ENCODE results near the gene MIEF1.

Gene MIEF1

DNA sequence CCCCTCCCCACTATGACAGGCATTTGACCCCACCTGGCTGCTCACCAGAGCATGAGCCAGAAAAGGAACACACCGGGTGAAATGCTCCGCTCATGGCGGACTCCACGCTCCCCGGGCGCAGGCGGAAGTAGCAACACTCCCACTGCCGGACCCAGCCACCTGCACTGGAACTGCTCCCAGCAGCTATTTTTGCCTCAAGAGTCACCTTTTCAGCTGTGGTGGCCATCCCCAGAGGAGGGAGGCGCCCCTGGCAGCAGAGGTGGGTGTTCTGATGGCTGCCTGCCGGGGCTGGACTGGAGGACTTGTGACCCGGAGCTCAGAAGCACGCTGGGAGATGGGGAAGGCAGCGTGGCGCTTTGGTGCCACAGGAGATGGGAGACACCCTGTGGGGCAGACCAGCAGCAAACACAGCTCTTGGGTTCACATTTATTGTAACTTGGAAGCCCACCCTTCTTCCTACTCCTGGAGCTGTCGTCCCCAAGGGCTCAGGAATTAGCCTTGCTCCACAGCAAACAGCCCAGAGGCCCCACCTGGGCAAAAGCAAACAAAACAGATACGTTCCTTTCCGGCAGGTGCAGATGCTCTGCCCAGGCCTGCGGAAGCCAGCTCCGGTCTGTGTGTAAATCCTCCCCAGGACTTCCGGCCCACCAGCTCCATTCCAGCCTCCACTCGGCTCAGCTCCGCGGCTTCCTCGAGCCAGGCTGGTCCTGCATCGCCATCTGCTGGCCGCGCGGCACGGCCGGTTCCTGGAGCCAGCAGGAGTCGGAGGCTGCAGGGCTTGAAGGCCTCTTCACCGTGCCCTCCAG, 26.8 kb downstream of the MIEF1 start:
- Mint-ChIP-seq H3K9me3 (no peaks in the 10 kb centered on the region), H3K36me3 (ENCODE audit: low read depth) (peaks cover 33% of the 10 kb centered on the region), H3K4me1 (peaks cover 85% of the 10 kb centered on the region), H3K27me3 (ENCODE audit: low read depth, poor library complexity) (peaks cover 3% of the 10 kb centered on the region), H3K27ac (peak overlapping the region; percentile 86), H3K4me3 (peak overlapping the region; percentile 30)
- TF ChIP-seq, protein P1, sequence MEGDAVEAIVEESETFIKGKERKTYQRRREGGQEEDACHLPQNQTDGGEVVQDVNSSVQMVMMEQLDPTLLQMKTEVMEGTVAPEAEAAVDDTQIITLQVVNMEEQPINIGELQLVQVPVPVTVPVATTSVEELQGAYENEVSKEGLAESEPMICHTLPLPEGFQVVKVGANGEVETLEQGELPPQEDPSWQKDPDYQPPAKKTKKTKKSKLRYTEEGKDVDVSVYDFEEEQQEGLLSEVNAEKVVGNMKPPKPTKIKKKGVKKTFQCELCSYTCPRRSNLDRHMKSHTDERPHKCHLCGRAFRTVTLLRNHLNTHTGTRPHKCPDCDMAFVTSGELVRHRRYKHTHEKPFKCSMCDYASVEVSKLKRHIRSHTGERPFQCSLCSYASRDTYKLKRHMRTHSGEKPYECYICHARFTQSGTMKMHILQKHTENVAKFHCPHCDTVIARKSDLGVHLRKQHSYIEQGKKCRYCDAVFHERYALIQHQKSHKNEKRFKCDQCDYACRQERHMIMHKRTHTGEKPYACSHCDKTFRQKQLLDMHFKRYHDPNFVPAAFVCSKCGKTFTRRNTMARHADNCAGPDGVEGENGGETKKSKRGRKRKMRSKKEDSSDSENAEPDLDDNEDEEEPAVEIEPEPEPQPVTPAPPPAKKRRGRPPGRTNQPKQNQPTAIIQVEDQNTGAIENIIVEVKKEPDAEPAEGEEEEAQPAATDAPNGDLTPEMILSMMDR (IDR thresholded peaks at IDR 0.05) = peak; percentile 98
- DNase-seq = peak; percentile 93

DNA sequence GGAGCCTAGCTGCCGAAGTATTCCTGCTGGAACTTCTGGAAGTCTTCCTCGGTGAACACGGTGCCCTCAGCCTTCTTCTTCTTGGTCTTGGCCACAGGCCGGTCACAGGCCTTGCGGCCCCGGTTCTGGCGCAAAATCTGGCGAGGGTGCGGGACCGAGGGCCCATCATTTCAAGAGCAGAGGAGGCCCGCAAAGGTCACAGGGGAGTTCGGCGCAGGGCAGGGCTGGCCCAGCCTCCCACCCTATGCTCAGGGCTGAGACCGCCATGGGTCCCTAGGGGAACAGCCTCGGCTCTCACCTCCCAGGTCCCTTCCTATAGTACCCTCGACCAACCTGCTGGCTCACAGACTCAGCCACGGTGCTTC, 27.4 kb downstream of the MIEF1 start:
- H3K4me1 Mint-ChIP-seq = peaks cover 86% of the 10 kb centered on the region
- H3K27ac Mint-ChIP-seq = no peak overlapping the region
- no peak overlapping the region for H3K4me3 Mint-ChIP-seq
- peaks cover 28% of the 10 kb centered on the region for H3K36me3 Mint-ChIP-seq (ENCODE audit: low read depth)
- TF ChIP-seq, protein P1 (IDR thresholded peaks at IDR 0.05) = no peak
- DNase-seq = no peak
- peaks cover 3% of the 10 kb centered on the region for H3K27me3 Mint-ChIP-seq (ENCODE audit: low read depth, poor library complexity)
- no peaks in the 10 kb centered on the region for H3K9me3 Mint-ChIP-seq

DNA sequence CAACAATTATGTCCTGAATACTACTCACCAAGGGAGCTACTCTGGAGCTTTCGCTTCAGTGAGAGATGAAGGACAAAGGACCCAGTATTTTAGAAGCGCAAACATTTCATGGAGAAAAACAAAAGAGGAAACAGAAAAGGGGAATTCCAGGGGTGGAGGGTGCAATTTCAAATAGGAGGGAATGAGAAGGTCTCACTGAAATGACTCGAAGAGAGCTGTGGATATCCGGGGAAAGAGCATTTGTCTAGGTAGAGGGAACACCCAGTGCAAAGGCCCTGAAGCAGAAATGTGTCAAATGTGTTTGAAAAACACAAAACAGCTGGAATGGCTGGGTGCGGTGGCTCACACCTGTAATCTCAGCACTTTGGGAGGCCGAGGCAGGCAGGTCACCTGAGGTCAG, 28.0 kb downstream of the MIEF1 start:
- H3K9me3 Mint-ChIP-seq = no peaks in the 10 kb centered on the region
- H3K36me3 Mint-ChIP-seq (ENCODE audit: low read depth) = peaks cover 23% of the 10 kb centered on the region
- no peak for DNase-seq
- TF ChIP-seq, protein P1 (IDR thresholded peaks at IDR 0.05) = no peak
- H3K27ac Mint-ChIP-seq = no peak overlapping the region
- H3K4me3 Mint-ChIP-seq = peak overlapping the region; percentile 4
- H3K27me3 Mint-ChIP-seq (ENCODE audit: low read depth, poor library complexity) = peaks cover 3% of the 10 kb centered on the region
- H3K4me1 Mint-ChIP-seq = peaks cover 81% of the 10 kb centered on the region

DNA sequence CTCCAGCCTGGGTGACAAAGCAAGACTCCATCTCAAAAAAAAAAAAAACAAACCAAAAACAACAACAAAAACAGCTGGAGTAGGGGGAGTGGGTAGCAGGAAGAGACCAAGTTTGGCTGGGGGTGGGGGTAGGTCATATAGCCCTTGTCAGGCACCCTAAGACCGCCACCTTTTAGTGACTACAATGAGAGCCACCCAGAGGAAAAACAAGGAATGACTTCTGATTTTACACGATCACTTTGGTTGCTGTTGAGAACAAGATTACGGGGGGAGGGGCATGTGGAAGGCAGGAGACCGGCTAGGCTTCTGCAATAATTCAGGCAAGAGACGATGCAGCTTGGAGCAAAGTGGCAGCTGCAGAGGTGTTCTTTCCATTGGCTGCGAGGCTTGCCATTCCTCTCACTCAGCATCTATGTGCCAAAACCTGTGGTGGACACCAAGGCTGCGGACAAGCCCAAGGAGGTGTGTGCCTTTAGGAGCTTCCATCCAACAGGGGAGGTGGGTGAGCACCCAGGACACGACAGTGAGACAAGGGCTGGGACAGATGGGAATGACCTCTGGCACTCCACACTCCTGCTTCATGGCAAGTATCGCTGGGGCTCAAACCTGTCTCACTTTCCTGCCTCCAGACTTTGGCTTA, 28.7 kb downstream of the MIEF1 start:
- TF ChIP-seq, protein P1 (IDR thresholded peaks at IDR 0.05) = peak; percentile 8
- Mint-ChIP-seq H3K27me3 (ENCODE audit: low read depth, poor library complexity) (peaks cover 3% of the 10 kb centered on the region), H3K36me3 (ENCODE audit: low read depth) (peaks cover 18% of the 10 kb centered on the region), H3K4me1 (peaks cover 77% of the 10 kb centered on the region), H3K27ac (peak overlapping the region; percentile 69), H3K9me3 (no peaks in the 10 kb centered on the region), H3K4me3 (peak overlapping the region; percentile 91)
- no peak for DNase-seq

DNA sequence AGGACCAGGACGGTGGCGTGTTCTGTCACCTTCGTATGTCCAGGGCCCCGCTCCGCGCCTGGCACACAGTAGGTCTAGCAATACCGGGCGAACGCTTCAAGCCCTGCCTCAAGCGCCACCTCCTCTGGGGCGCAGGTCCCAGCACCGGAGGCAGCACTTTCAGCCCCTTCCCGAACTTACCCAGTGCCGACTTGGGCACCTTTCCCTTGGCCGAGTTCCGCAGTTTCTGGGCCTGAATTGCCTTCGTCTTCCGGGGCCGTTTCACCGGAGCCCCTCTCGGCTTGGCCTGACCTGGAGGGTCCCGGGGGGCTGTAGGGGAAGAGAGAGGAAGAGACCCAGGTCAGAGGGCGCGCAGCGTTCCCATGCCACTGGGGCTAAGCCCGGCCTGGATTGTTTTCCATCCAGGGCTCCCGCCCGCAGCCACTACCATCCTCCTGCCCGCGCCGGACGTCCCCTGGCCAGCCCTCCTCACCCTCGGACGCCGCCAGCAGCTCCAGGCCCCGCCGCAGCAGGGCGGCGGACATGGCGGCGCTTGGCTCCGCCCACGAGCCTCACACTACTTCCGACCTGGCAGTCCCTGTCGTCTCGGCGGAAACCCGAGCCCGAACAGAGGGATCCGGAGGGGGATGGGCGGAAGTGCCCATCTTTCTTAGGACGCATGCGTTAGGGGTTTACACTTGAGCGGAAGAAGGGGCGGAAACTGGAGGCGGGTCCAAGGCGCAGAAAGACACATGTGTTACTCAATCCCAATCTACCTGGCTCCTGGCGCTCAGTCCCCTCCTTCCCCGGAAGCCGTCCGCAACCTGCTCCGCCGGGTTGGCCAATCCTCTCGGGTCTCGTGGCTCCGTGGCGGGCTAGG, 30.4 kb downstream of the MIEF1 start, which contains the start of gene RPS19BP1:
Gene RPS19BP1 (minus strand): TSS at position 534 of the 859 bp plus-strand sequence. CDS start 10 bp downstream, at position 524.
- Mint-ChIP-seq H3K4me1 (peaks cover 67% of the 10 kb centered on the region), H3K27me3 (ENCODE audit: low read depth, poor library complexity) (peaks cover 3% of the 10 kb centered on the region), H3K9me3 (no peaks in the 10 kb centered on the region), H3K4me3 (peak within 1 kb of the TSS; percentile 91), H3K36me3 (ENCODE audit: low read depth) (peaks cover 18% of the 10 kb centered on the region), H3K27ac (peak within 1 kb of the TSS; percentile 82)
- TF ChIP-seq, protein P1 (IDR thresholded peaks at IDR 0.05) = no peak
- DNase-seq = peak; percentile 99
